GM18511 (cell line): ENCODE results near the gene BCDIN3D.
A peak's percentile ranks its signal among the peaks of the same experiment; 100 is the strongest.
"Not testable (repeated sequence)": the region's sequence is repeated elsewhere in the genome, so short reads cannot be mapped to it uniquely, and the experiment has no call there.

Source experiments
- ATAC-seq: cut with Tn5 transposase; IDR thresholded peaks from one replicate; pipeline ENCODE4 v1.9.1; 2021; ENCODE audit warnings: mild to moderate bottlenecking, moderate library complexity; ENCODE audit not compliant: unreplicated experiment

BCDIN3D gene

GRCh38 chr12:49842519-49843352, at the start of gene BCDIN3D:
Gene BCDIN3D (minus strand): TSS chr12:49843106. CDS start chr12:49843087, 19 bp downstream.
- peak; percentile 90 for ATAC-seq

GRCh38 chr12:49892084-49892731, 49.3 kb upstream of the BCDIN3D start:
- ATAC-seq = no peak

- no peak for ATAC-seq
These were observed 48.6 kb upstream of the BCDIN3D start for GRCh38 chr12:49891476-49891875.

GRCh38 chr12:49891012-49891411, 48.1 kb upstream of the BCDIN3D start:
- no peak for ATAC-seq

- ATAC-seq = no peak
These were observed 47.2 kb upstream of the BCDIN3D start for GRCh38 chr12:49890096-49890461.

- no peak for ATAC-seq
These were observed 46.6 kb upstream of the BCDIN3D start for GRCh38 chr12:49889361-49890095.

GRCh38 chr12:49888461-49889151, 45.7 kb upstream of the BCDIN3D start:
- ATAC-seq = no peak

- no peak for ATAC-seq
These were observed 44.9 kb upstream of the BCDIN3D start for GRCh38 chr12:49887536-49888401.

- ATAC-seq = no peak
These were observed 44.2 kb upstream of the BCDIN3D start for GRCh38 chr12:49887091-49887490.

- no peak for ATAC-seq
These were observed 43.0 kb upstream of the BCDIN3D start for GRCh38 chr12:49885663-49886461.

GRCh38 chr12:49885118-49885517, 42.2 kb upstream of the BCDIN3D start:
- no peak for ATAC-seq

- ATAC-seq = no peak
These were observed 40.1 kb upstream of the BCDIN3D start for GRCh38 chr12:49882851-49883464.

GRCh38 chr12:49882248-49882850, 39.4 kb upstream of the BCDIN3D start:
- no peak for ATAC-seq

- ATAC-seq = no peak
These were observed 38.7 kb upstream of the BCDIN3D start for GRCh38 chr12:49881415-49882247.

GRCh38 chr12:49880756-49881414, 38.0 kb upstream of the BCDIN3D start:
- ATAC-seq = no peak

- not testable (repeated sequence) for ATAC-seq
These were observed 36.2 kb upstream of the BCDIN3D start for GRCh38 chr12:49879065-49879464.

- ATAC-seq = no peak
These were observed 35.1 kb upstream of the BCDIN3D start for GRCh38 chr12:49878021-49878420.
